Adrenal gland (tissue), 5 donors: ENCODE results near the gene CD53.

Experiments
- POLR2A ChIP-seq, 2 donors: fragments of 450-650 bp; IDR thresholded peaks; one replicate each; pipeline ENCODE4 v1.6.1; 2017; ENCODE audit warnings: antibody characterized with exemption in 2 of 2, mild to moderate bottlenecking in 2 of 2, moderate library complexity in 1 of 2
- TF ChIP-seq, protein P1 (sequence below), 6 experiments: fragments of 450-650 bp in 4 of 6; fragments of 200-600 bp in 2 of 6; sonication (generic) in 1 of 6; IDR thresholded peaks; 1 replicate in 5 of 6; 2 replicates in 1 of 6; pipeline versions ENCODE4 v1.5.1 to v1.8.0; 2016 to 2021; ENCODE audit warnings: antibody characterized with exemption in 6 of 6, mild to moderate bottlenecking in 2 of 6, moderate library complexity in 1 of 6
- donor health status: DM: no; HTN: no; CAD: no.

DNA sequence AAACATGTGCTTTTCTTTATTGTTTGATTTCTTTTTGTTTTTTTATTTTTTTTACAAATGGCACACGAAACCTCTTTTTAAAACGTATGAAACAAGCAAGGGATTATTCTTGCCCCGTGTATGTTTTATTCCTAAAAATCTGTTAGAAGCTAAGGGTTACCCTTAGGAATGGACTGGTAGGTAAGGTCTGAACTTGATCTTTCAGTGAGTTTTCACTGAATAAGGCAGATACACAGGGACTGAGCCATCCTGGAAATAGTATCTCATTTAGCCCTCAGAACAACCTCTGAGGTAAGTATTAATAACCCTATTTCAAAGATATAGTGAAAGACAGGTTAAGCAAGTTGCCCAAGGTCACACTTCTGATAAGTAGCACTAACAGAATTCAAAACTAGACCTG is 6.0 kb downstream of the CD53 start:
- TF ChIP-seq POLR2A (IDR thresholded peaks at IDR 0.05), result no peak
- TF ChIP-seq, protein P1, sequence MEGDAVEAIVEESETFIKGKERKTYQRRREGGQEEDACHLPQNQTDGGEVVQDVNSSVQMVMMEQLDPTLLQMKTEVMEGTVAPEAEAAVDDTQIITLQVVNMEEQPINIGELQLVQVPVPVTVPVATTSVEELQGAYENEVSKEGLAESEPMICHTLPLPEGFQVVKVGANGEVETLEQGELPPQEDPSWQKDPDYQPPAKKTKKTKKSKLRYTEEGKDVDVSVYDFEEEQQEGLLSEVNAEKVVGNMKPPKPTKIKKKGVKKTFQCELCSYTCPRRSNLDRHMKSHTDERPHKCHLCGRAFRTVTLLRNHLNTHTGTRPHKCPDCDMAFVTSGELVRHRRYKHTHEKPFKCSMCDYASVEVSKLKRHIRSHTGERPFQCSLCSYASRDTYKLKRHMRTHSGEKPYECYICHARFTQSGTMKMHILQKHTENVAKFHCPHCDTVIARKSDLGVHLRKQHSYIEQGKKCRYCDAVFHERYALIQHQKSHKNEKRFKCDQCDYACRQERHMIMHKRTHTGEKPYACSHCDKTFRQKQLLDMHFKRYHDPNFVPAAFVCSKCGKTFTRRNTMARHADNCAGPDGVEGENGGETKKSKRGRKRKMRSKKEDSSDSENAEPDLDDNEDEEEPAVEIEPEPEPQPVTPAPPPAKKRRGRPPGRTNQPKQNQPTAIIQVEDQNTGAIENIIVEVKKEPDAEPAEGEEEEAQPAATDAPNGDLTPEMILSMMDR (IDR thresholded peaks at IDR 0.05), result no peak
